Naive B cell (primary cell): Measurements from ENCODE around the gene COL17A1. TPM values are rescaled to one million over a fixed set of nuclear protein-coding genes. Genes with fewer than 3 reads are reported as not detected.
A peak's percentile ranks its signal among the peaks of the same experiment; 100 is the strongest.

Source experiments
- ATAC-seq, 2 donors: fragments of 150-1000 bp; cut with Tn5 transposase; 2 replicates each; pipeline ENCODE4 v1.10.0; 2021; ENCODE audit warnings: low read depth in 2 of 2, mild to moderate bottlenecking in 2 of 2, moderate library complexity in 2 of 2
- DNase-seq: peaks from one replicate; pipeline ENCODE4 v3.0.0; 2022
- H3K27ac Mint-ChIP-seq, 6 donors: one replicate each; pipeline ENCODE4 v1.8.0; 2020 to 2022; ENCODE audit warnings: mild to moderate bottlenecking in 6 of 6, mixed read lengths in 6 of 6, moderate library complexity in 5 of 6, inconsistent platforms in 2 of 6
- H3K27me3 Mint-ChIP-seq, 3 donors: one replicate each; pipeline ENCODE4 v1.8.0; 2021 to 2022; ENCODE audit warnings: mixed read lengths in 3 of 3, mild to moderate bottlenecking in 1 of 3
- H3K36me3 Mint-ChIP-seq, 2 donors: one replicate each; pipeline ENCODE4 v1.8.0; 2020 to 2022; ENCODE audit warnings: mixed read lengths in 2 of 2, inconsistent platforms in 1 of 2, mild to moderate bottlenecking in 1 of 2
- H3K4me1 Mint-ChIP-seq, 3 donors: one replicate each; pipeline ENCODE4 v1.8.0; 2020 to 2022; ENCODE audit warnings: mixed read lengths in 3 of 3, inconsistent platforms in 1 of 3, mild to moderate bottlenecking in 1 of 3, moderate library complexity in 1 of 3
- H3K4me3 Mint-ChIP-seq, 8 donors: one replicate each; pipeline ENCODE4 v1.8.0; 2020 to 2022; ENCODE audit warnings: mild to moderate bottlenecking in 8 of 8, mixed read lengths in 8 of 8, moderate library complexity in 8 of 8, inconsistent platforms in 2 of 8
- H3K9me3 Mint-ChIP-seq, 7 donors: one replicate each; pipeline ENCODE4 v1.8.0; 2020 to 2022; ENCODE audit warnings: mixed read lengths in 7 of 7, mild to moderate bottlenecking in 5 of 7, inconsistent platforms in 2 of 7, moderate library complexity in 1 of 7
- polyA plus RNA-seq, 6 donors: library from polyadenylated mRNA; unstranded; fragments of 300-500 nt; fragmentation: Illumina TruSeq; gene quantifications; one replicate each; pipeline ENCODE4 v1.2.3, GENCODE V29; 2021; ENCODE audit warnings: low read depth in 6 of 6

Gene COL17A1
- polyA plus RNA-seq, 6 donors from 2014 or later, result not detected

DNA sequence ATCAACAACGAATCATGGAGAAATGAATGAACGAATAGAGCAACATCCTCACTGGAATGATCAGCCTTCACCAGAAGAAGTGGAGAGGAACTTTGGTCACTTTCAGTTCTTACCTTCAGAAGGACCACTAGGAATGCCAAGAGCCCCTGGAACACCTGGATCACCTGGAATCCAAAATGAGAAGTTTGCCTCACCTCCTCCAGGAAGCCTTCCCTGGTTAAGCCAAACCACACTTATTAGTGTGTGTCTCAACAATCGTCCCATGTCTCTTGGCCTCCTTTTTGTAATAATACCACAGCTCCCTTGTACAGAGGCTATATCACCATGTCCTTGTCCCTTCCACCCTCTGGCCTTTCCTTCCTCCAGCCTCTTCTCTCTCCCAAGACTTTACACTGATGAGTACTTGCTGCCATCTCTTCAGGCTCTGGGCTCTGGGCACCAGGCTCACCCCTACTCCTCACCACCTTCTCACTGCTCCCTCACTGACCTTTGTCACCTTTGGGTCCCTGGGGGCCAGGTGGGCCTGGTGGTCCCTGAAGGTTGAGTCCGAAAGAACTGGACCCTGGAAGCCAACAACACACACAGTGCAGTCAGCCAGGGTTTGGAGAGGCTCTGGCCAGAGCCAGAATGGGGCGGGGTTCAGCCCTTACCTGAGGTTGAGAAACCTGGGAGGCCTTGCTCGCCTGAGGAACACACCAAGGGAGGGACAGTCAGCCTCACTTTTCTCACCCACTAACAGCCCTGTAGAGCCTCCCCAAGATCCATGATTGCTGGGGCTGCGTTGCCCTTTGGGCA lies 46.5 kb downstream of the COL17A1 start:
- Mint-ChIP-seq H3K4me3 (no peak overlapping the region), H3K4me1 (no peaks in the 10 kb centered on the region), H3K36me3 (no peaks in the 10 kb centered on the region), H3K27ac (peak overlapping the region in 1 of 6 donors; percentile 26), H3K27me3 (peaks cover 0 to 7% (median 3%) of the 10 kb centered on the region in 3 donors), H3K9me3 (peaks cover 0 to 1% (median 0%) of the 10 kb centered on the region in 7 donors)
- DNase-seq, result no peak
- ATAC-seq, result no peak

DNA sequence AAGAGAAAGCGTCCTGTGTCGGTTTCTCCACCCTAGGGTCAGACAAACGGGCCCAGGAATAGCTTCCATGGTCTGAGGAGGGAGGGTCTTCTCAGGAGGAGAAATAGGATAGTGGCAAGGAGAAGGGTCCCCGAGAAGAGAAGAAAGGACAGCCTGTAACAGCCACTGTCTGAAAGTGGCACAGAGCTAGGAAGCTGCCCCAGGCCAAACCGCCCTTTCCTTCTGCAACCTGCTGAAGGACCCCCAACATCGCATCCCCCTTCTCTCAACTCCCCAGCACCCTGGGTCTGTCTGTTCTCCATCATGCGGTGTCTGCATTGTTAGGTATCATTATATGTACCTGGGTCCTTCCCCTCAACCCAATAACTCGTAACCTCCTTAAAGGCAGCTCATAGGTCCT lies 47.1 kb downstream of the COL17A1 start:
- H3K27ac Mint-ChIP-seq, result peak overlapping the region in 2 of 6 donors; percentile 26 to 44
- H3K4me1 Mint-ChIP-seq, result no peaks in the 10 kb centered on the region
- no peaks in the 10 kb centered on the region for H3K36me3 Mint-ChIP-seq
- no peak for ATAC-seq
- no peak overlapping the region for H3K4me3 Mint-ChIP-seq
- peaks cover 0 to 3% (median 0%) of the 10 kb centered on the region in 3 donors for H3K27me3 Mint-ChIP-seq
- peaks cover 0 to 1% (median 0%) of the 10 kb centered on the region in 7 donors for H3K9me3 Mint-ChIP-seq
- DNase-seq, result no peak

DNA sequence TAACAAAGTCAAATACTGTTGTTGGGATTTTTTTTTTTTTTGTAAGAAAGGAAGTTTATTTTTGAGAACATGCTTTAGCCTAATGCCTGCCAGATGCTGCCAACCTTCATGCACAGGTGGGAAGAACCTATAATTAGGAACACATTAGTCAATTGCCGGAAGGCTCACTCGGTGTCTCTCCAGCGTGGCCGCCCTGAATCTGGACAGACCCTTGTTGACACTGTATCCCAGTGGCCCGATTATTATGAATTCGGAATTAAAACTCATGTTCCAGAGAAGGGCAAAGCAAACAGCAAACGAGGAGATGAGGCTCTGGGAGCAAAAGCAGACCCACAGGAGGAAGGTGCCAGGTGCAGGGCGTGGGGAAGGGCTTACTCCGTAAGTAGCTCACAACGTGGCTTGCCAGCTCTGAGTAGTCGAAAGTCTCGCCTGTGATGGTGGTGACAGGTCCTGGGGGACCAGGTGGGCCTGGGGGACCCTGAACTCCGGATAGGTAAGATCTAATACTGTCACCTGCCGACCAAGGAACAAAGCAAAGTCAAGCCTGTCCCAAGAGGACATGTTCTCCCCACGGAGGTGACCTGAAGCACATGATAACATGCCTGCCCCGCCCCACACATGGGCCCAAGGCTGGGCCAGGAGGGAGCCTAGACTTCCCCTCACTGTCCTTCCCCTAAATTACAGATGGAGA lies 48.3 kb downstream of the COL17A1 start:
- DNase-seq (no peak), ATAC-seq (no peak)
- H3K4me3 Mint-ChIP-seq, result no peak overlapping the region
- H3K27ac Mint-ChIP-seq, result peak overlapping the region in 1 of 6 donors; percentile 27
- H3K9me3 Mint-ChIP-seq, result peaks cover 0 to 1% (median 0%) of the 10 kb centered on the region in 7 donors
- no peaks in the 10 kb centered on the region for H3K36me3 Mint-ChIP-seq
- no peaks in the 10 kb centered on the region for H3K4me1 Mint-ChIP-seq
- H3K27me3 Mint-ChIP-seq, result no peaks in the 10 kb centered on the region

DNA sequence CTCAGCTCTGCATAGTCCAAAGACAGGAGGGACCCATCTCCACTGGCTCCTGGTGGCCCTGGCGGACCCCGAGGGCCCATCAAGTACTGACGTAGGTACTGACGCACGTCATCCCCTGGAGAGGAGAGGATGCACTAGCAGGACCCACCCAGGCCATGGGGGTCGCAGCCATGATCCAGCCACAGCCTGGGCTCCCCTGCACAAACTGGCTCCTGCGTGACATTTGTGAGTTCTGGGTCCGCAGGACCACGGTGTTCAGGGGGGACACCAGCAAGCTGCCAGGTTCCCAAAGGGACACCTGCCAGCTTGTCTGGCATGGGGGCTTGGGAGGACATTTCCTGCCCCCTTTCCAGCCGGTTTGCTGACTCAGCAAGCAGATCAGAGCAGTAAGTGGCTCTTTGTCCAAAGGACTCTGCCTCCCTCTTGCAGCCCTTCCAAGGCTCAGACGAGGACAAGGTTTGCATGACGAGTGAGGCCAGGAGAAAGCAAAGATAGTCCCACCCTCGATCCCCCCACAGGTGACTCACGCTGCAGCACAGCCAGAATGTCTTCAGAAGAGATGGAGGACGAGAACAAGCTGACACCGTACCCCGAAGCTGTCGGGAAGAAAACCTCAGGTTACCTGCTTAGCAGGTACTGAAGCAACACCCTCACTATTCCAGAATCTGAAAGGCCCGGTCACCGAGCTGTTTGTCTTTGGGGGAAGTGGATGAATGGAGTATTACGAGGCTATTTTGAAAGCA lies 49.0 kb downstream of the COL17A1 start:
- Mint-ChIP-seq H3K4me3 (no peak overlapping the region), H3K9me3 (peaks cover 0 to 1% (median 0%) of the 10 kb centered on the region in 7 donors), H3K27ac (no peak overlapping the region), H3K36me3 (no peaks in the 10 kb centered on the region), H3K27me3 (no peaks in the 10 kb centered on the region), H3K4me1 (peaks cover 0 to 3% (median 0%) of the 10 kb centered on the region in 3 donors)
- no peak for DNase-seq
- ATAC-seq, result no peak

DNA sequence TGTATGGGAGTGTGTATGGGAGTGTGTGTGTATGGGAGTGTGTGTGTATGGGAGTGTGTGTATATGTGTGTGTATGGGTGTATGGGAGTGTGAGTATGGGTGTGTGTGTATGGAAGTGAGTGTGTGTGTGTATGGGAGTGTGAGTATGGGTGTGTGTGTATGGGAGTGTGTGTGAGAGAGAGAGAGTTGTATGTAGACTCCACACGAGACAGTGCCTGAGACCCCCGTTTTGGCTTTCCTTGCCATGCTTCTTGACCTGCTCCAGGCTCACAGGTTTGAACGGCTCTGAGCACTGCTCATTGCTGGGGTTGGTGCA lies 49.7 kb downstream of the COL17A1 start:
- no peaks in the 10 kb centered on the region for H3K27me3 Mint-ChIP-seq
- DNase-seq (no peak), ATAC-seq (no peak)
- H3K27ac Mint-ChIP-seq, result peak overlapping the region in 1 of 6 donors; percentile 29
- peaks cover 0 to 8% (median 0%) of the 10 kb centered on the region in 3 donors for H3K4me1 Mint-ChIP-seq
- H3K4me3 Mint-ChIP-seq, result no peak overlapping the region
- peaks cover 0 to 1% (median 0%) of the 10 kb centered on the region in 7 donors for H3K9me3 Mint-ChIP-seq
- H3K36me3 Mint-ChIP-seq, result no peaks in the 10 kb centered on the region

DNA sequence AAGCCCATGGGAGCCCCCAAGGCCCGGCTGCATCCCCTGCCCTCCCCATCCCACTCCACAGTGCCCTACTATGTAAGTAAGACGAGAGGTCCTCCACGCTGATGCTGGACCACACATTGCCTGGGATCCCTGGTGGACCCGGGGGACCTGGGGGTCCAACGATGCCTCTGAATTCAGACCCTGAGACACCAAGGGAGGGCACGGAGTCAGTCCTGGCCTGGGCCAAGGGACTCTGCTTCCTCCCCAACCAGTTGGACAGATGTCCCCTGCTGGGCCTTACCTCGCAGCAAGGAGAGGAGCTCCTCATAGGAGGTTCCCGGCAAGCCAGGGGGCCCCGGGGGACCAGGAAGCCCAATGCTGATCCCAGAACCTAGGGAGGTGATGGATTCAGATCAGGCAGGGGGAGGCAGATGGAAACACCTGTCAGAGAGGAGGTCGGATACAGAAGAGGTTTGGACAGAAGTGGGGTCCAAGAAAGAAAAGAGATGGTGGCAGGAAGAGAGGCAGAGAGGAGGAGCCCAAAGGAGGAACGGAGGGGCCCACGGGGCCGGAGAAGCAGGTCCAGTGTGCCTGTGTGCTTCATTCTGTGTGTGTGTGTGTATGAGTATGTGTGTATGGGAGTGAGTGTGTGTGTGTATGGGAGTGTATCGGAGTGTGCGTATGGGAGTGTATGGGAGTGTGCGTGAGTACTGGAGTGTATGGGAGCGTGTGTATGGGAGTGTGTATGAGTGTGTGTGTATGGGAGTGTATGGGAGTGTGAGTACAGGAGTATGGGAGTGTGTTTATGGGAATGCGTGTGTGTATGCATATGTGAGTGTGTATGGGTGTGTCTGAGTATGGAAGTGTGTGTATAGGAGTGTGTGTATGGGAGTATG lies 50.2 kb downstream of the COL17A1 start:
- Mint-ChIP-seq H3K4me1 (peaks cover 0 to 8% (median 0%) of the 10 kb centered on the region in 3 donors), H3K27me3 (no peaks in the 10 kb centered on the region), H3K36me3 (no peaks in the 10 kb centered on the region), H3K27ac (peak overlapping the region in 1 of 6 donors; percentile 29), H3K9me3 (peaks cover 0 to 1% (median 0%) of the 10 kb centered on the region in 7 donors), H3K4me3 (no peak overlapping the region)
- ATAC-seq (no peak), DNase-seq (no peak)

DNA sequence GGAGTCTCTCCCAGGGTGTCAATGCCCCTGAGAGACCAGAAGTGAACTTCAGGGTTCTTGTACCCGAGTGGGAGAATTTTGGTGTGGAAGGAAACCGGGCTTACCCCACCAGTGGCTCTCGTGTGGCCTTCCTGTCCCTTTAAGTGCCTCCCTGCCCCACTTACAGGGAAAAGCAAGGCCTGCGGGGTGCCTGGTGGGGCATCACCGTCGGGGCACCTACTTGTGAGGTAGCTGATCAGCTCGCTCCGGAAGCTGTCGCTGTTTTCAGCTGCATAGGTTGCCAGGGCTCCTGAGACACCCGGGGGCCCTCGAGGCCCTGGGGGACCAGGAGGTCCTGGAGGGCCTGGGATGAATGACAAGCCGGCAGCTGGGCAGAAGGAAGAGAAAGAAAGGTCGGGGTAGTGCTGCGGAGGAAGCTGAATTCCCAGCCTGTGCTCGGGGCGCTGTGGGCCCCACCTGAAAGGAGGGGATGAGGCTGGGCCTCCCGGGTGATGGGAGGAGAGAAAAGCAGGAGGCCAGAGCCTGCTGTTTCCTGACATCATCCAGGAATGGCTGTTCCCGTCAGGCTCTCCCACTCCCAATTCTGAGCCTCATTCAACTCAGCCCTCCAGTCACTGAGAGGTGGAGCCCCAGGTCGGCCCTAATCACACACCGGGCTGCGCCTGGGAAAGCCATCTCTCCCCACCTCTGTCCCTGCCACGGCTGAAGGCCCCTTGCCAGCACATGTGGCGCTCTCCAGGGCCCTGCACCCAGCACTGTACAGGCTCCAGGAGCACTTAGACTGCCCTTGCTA lies 51.1 kb downstream of the COL17A1 start:
- H3K4me3 Mint-ChIP-seq, result no peak overlapping the region
- H3K9me3 Mint-ChIP-seq, result peaks cover 0 to 1% (median 0%) of the 10 kb centered on the region in 7 donors
- H3K27ac Mint-ChIP-seq, result peak overlapping the region in 1 of 6 donors; percentile 47
- DNase-seq, result no peak
- no peak for ATAC-seq
- no peaks in the 10 kb centered on the region for H3K27me3 Mint-ChIP-seq
- H3K4me1 Mint-ChIP-seq, result peaks cover 0 to 8% (median 0%) of the 10 kb centered on the region in 3 donors
- peaks cover under 1 to 1% of the 10 kb centered on the region in 2 donors for H3K36me3 Mint-ChIP-seq

DNA sequence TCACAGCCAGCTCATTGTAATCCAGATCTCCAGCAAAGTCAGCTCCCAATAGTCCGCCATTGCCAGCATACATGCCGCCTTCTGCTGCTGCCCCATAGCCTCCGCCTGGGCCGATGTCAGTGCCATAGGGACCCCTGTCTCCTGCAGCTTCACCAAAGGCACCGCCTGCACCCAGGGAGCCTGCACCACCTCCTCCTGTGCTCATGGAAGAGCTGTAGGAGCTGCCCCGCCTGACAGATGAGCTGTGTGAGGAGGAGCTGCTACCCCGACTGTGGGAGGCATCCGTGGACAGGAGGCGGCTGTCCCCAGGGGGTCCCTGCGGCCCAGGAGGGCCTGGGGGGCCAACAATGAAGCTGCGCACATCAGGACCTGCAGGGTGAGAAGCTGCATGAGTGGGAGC lies 51.7 kb downstream of the COL17A1 start:
- Mint-ChIP-seq H3K9me3 (peaks cover 0 to 1% (median 0%) of the 10 kb centered on the region in 7 donors), H3K36me3 (peaks cover 4% of the 10 kb centered on the region in 2 donors), H3K4me3 (no peak overlapping the region), H3K27me3 (no peaks in the 10 kb centered on the region), H3K4me1 (peaks cover 0 to 8% (median 0%) of the 10 kb centered on the region in 3 donors), H3K27ac (peak overlapping the region in 1 of 6 donors; percentile 47)
- DNase-seq, result no peak
- no peak for ATAC-seq

DNA sequence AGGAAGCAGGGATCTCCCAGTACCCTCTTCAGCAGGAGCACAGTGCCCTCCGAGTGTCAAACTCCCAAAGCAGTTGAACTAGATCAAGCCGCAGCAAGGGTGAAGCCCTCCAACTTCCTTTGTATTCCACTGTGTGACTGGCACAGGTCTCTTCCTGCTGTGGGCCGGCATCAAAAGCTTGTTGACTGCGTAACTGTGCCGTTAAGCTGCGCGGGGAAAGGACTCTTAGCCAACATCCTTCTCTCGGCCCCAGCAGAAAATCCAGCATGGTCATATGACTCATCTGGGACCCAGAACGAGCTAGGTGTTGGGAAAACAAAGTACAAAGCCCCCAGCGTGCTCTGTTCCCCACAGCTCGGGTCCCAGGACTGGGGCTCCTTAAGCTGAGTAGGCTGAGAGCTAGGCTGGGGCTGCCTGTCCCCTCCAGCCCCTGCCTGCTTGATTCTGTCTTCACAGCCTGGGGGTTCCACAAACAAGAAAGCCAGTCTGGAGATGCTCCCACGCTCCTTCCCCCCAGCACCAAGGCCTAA lies 52.2 kb downstream of the COL17A1 start:
- Mint-ChIP-seq H3K27ac (no peak overlapping the region), H3K4me3 (no peak overlapping the region), H3K4me1 (peaks cover 0 to 8% (median 0%) of the 10 kb centered on the region in 3 donors), H3K36me3 (peaks cover 4% of the 10 kb centered on the region in 2 donors), H3K9me3 (peaks cover 0 to 1% (median 0%) of the 10 kb centered on the region in 7 donors), H3K27me3 (no peaks in the 10 kb centered on the region)
- no peak for ATAC-seq
- DNase-seq, result no peak

DNA sequence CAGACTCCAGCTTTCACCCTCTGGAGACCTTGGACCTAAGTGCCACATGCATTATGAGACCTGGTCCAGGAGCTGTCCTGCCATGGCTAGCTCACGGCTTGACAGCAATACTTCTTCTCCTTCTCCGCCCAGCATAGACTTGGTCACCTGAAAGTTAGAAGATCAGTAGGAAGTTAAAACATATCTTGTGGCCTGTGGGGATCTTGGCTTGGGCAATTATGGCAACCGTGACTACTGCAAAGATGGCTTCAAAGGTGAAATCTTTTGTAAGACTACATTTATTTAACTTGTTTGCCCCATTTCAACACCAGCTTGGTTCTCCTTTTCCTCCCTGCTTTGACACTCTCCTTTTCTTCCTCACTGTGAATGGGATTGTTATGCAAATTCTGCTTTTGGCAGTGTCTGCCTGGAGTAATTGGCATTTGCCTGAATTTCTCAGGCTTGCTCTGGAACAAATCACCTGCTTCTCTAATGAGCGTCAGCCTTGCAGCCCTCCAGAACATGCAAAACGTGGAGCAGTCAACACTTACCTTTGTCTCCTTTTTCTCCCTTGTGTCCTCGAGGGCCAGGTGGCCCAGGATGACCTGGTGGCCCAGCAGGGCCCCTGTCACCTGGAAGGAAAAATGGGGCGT lies 53.4 kb downstream of the COL17A1 start:
- peak overlapping the region in 1 of 8 donors; percentile 34 for H3K4me3 Mint-ChIP-seq
- peak overlapping the region in 1 of 6 donors; percentile 57 for H3K27ac Mint-ChIP-seq
- H3K27me3 Mint-ChIP-seq, result no peaks in the 10 kb centered on the region
- H3K4me1 Mint-ChIP-seq, result peaks cover 0 to 8% (median 0%) of the 10 kb centered on the region in 3 donors
- ATAC-seq (no peak), DNase-seq (no peak)
- peaks cover 4% of the 10 kb centered on the region in 2 donors for H3K36me3 Mint-ChIP-seq
- H3K9me3 Mint-ChIP-seq, result no peaks in the 10 kb centered on the region

DNA sequence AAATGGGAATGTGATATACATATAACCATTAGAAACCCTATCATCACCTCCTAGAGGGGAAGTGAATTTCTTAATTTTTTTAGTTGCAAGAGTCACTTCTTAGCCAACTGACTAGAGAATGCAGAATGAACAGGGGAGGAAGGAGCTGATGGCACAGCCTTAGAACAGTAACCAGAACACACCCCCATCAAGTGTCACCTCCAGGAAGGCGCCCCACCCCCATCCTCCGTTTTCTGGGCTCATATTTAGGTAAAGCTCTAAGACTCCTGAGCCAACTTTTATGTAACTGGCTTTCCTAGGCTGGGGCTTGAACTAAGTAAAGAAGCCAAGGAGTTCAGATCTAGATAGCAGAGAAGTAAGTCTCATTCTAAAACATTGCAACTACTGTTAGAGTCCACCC lies 54.0 kb downstream of the COL17A1 start:
- Mint-ChIP-seq H3K27ac (peak overlapping the region in 1 of 6 donors; percentile 65), H3K4me3 (no peak overlapping the region), H3K4me1 (peaks cover 0 to 8% (median 0%) of the 10 kb centered on the region in 3 donors), H3K27me3 (no peaks in the 10 kb centered on the region), H3K9me3 (no peaks in the 10 kb centered on the region), H3K36me3 (peaks cover 4% of the 10 kb centered on the region in 2 donors)
- no peak for DNase-seq
- ATAC-seq, result no peak
